RWPE2 (cell line): ENCODE measurements around the gene DTNB.
A peak's percentile ranks its signal among the peaks of the same experiment; 100 is the strongest.

Experiments
- ATAC-seq: fragments of 200-7000 bp; cut with Tn5 transposase; 3 replicates; pipeline ENCODE4 v1.9.1; 2021; ENCODE audit warnings: low read depth
- DNase-seq: peaks from one replicate; pipeline ENCODE4 v3.0.0-alpha.2; 2020; ENCODE audit warnings: low spot score
- H3K27ac ChIP-seq: fragments of 450-650 bp; 2 replicates; pipeline ENCODE4 v1.5.1; 2017; ENCODE audit warnings: mild to moderate bottlenecking; ENCODE audit not compliant: poor library complexity, severe bottlenecking
- H3K27me3 ChIP-seq: fragments of 250-450 bp; sonication (Bioruptor Pico); 2 replicates; pipeline ENCODE4 v1.5.1; 2021; ENCODE audit warnings: mild to moderate bottlenecking, moderate library complexity; ENCODE audit not compliant: insufficient read depth, poor library complexity, severe bottlenecking
- H3K36me3 ChIP-seq: fragments of 250-450 bp; sonication (Bioruptor Pico); 2 replicates; pipeline ENCODE4 v1.5.1; 2020; ENCODE audit warnings: low read depth, mild to moderate bottlenecking, moderate library complexity
- H3K4me1 ChIP-seq: fragments of 250-450 bp; sonication (Bioruptor Pico); 2 replicates; pipeline ENCODE4 v1.5.1; 2021; ENCODE audit warnings: mild to moderate bottlenecking, moderate library complexity; ENCODE audit not compliant: insufficient read depth, poor library complexity, severe bottlenecking
- H3K4me3 ChIP-seq: fragments of 250-450 bp; sonication (Bioruptor Pico); 2 replicates; pipeline ENCODE4 v1.5.1; 2021; ENCODE audit warnings: mild to moderate bottlenecking, moderate library complexity; ENCODE audit not compliant: severe bottlenecking
- H3K9me3 ChIP-seq: fragments of 250-450 bp; sonication (Bioruptor Pico); 2 replicates; pipeline ENCODE4 v1.5.1; 2021; ENCODE audit warnings: mild to moderate bottlenecking, moderate library complexity; ENCODE audit not compliant: severe bottlenecking
- TF ChIP-seq, protein P1 (sequence below): fragments of 450-650 bp; IDR thresholded peaks from one replicate; pipeline ENCODE4 v1.5.1; 2017; ENCODE audit warnings: mild to moderate bottlenecking, moderate library complexity; ENCODE audit not compliant: poor library complexity, severe bottlenecking

DTNB gene

DNA sequence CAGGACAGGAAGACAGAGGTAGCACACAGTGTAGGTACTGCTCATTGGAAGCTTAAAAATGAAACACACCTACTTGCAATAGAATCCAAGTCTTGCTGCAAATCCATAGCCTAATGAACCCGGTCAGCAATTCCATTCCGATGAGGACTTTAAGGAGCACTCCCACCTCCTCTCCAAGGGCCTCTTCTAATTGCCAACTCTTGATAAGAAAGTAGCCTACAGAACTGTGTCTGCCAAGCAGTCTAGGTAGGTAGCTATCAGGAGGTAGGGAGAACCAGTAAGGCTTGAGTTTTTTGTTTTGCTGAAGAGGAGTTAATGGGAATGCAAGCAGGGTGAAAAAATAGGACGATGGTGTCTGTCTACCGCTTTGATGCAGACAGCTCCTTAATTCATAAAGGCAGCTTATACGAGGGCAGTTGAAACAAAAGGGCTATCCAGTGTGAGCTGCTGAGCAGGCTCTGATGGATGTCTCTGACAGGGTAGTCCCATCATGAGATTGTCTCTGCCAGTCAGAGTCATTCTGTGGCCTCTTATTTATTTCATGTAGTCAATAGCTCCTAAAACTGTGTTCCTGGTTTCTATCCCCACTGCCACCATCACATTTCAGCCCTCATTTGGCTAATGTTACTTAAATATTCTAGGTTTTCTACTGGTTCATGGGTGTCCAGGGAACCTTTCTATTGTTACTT is 176.0 kb downstream of the DTNB start:
- ATAC-seq, result no peak
- no peak overlapping the region for H3K27ac ChIP-seq
- H3K4me3 ChIP-seq, result no peak overlapping the region

DNA sequence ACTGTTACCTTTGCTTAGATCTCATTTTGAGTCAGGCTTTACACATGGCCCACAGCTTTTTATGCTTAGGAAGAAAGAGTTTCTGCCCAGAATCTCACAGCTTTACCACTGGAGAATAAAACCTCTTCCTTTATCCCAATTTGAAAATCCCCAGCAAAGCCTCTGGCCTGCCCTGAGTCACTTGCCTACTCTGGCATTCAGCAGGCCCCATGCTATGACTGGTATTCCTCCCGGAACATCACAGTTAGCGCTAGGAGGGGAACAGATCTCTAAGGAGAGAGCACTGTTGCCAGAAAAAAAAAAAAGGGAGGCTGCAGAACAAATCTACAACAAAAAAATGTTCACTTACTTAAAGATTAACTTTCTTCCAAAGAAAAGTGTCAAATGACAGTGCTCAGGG is 178.8 kb downstream of the DTNB start:
- Histone ChIP-seq H3K27me3 (no peaks in the 10 kb centered on the region), H3K27ac (no peak overlapping the region), H3K4me3 (no peak overlapping the region), H3K4me1 (peaks cover 4% of the 10 kb centered on the region), H3K9me3 (no peaks in the 10 kb centered on the region), H3K36me3 (no peaks in the 10 kb centered on the region; the same call in none of the 2 replicates)
- TF ChIP-seq, protein P1, sequence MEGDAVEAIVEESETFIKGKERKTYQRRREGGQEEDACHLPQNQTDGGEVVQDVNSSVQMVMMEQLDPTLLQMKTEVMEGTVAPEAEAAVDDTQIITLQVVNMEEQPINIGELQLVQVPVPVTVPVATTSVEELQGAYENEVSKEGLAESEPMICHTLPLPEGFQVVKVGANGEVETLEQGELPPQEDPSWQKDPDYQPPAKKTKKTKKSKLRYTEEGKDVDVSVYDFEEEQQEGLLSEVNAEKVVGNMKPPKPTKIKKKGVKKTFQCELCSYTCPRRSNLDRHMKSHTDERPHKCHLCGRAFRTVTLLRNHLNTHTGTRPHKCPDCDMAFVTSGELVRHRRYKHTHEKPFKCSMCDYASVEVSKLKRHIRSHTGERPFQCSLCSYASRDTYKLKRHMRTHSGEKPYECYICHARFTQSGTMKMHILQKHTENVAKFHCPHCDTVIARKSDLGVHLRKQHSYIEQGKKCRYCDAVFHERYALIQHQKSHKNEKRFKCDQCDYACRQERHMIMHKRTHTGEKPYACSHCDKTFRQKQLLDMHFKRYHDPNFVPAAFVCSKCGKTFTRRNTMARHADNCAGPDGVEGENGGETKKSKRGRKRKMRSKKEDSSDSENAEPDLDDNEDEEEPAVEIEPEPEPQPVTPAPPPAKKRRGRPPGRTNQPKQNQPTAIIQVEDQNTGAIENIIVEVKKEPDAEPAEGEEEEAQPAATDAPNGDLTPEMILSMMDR, result no peak
- ATAC-seq (no peak), DNase-seq (no peak)

More for the DNA sequence above, 176.0 kb downstream of the DTNB start:
- TF ChIP-seq, protein P1, result no peak
- no peak for DNase-seq
- no peaks in the 10 kb centered on the region; the same call in 1 of the 2 replicates for H3K36me3 ChIP-seq
- no peaks in the 10 kb centered on the region for H3K9me3 ChIP-seq
- H3K27me3 ChIP-seq, result no peaks in the 10 kb centered on the region
- no peaks in the 10 kb centered on the region for H3K4me1 ChIP-seq

DNA sequence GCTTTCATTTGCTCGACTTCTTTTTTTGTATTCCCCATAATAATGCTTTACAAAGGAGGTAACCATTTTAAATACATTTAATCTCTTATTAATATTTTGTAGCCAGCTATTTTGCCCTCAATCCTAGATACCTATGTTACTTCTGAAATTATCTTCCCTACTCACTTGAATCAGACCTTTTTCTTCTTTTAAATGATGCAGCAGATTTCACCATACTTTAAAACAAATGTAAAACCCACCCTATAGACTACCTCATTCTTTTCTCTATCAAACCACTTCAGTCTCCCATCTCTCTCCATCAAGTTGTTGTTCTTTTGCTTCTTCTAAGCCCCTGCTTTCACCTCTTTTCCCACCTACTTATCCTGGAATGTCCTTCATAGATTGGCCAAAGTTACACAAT is 180.2 kb downstream of the DTNB start:
- Histone ChIP-seq H3K27me3 (no peaks in the 10 kb centered on the region), H3K27ac (no peak overlapping the region), H3K4me1 (peaks cover 4% of the 10 kb centered on the region), H3K36me3 (peaks cover 4% of the 10 kb centered on the region), H3K9me3 (no peaks in the 10 kb centered on the region), H3K4me3 (no peak overlapping the region)
- TF ChIP-seq, protein P1, result no peak
- no peak for ATAC-seq
- no peak for DNase-seq

DNA sequence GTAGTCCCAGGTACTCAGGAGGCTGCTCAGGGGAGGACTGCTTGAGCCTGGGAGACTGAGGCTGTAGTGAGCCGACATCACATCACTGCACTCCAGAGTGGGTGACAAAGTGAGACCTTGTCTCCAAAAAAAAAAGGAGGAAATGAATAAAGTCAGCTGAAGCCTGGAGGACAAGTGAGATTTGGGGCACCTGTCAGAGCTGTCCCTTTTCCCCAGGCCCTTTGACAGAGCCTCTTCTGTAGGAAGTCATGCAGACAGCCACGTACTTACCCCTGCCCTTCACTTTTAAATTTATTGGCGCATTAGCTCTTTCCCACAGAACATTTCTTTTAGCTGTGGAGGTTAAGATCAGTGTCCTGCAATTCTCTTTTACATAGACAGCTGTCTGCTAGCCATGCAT is 180.7 kb downstream of the DTNB start:
- TF ChIP-seq, protein P1, result no peak
- Histone ChIP-seq H3K27me3 (no peaks in the 10 kb centered on the region), H3K4me3 (no peak overlapping the region), H3K36me3 (peaks cover 4% of the 10 kb centered on the region), H3K4me1 (peaks cover 4% of the 10 kb centered on the region), H3K9me3 (no peaks in the 10 kb centered on the region), H3K27ac (no peak overlapping the region)
- DNase-seq (no peak), ATAC-seq (no peak)

DNA sequence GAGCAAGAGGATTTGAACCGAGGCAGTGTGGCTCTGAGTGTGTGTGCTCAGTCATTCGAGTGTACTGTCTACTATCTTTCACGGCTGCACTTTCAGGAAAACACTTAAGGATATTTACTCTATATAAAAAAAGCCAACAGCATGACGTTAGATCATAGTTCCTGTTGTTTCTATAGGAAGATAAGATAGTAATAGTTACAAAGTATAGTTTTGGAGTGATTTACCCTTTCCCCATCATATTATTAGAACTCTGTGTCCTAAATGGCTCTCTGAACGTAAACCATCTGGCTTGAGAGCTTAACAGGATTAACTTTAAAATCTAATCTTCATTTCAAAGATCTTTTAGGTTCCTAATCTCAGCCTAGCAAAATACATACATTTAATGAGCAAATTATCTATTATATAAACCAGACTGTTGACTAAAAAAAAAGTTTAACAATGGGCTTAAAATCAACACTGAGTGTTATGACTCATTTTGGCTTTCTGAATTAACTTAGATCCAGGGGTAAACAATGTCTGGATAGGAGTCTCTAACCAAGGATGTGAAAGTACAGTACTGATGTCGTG is 181.3 kb downstream of the DTNB start:
- ATAC-seq (peak; percentile 70; the same call in 2 of the 3 replicates), DNase-seq (no peak)
- Histone ChIP-seq H3K27ac (no peak overlapping the region), H3K9me3 (no peaks in the 10 kb centered on the region), H3K36me3 (peaks cover 4% of the 10 kb centered on the region; the same call in 1 of the 2 replicates), H3K4me3 (no peak overlapping the region), H3K27me3 (no peaks in the 10 kb centered on the region), H3K4me1 (peaks cover 4% of the 10 kb centered on the region)
- TF ChIP-seq, protein P1, result no peak
